ENCODE data around the gene CD46.

Gene CD46

DNA sequence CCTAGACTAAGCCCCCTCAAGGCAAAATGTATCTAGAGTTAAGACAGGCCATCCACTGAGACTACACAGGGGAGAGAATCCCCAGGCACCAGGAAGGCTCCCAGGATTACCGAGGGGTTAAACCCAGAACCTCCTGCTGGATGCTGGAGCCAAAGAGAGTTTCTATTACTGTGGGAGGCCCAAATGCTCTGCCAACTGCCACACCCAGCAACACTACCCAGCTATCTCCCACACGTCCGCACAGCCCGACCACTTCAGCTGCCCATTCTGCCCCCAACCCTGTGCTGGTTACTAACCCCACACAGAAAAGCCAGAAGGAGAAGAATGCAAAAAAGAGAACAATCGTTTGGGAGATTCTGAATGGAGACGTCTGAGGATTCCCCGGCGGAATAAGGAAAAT, 63.6 kb downstream of the CD46 start:
- TF ChIP-seq, protein P1, sequence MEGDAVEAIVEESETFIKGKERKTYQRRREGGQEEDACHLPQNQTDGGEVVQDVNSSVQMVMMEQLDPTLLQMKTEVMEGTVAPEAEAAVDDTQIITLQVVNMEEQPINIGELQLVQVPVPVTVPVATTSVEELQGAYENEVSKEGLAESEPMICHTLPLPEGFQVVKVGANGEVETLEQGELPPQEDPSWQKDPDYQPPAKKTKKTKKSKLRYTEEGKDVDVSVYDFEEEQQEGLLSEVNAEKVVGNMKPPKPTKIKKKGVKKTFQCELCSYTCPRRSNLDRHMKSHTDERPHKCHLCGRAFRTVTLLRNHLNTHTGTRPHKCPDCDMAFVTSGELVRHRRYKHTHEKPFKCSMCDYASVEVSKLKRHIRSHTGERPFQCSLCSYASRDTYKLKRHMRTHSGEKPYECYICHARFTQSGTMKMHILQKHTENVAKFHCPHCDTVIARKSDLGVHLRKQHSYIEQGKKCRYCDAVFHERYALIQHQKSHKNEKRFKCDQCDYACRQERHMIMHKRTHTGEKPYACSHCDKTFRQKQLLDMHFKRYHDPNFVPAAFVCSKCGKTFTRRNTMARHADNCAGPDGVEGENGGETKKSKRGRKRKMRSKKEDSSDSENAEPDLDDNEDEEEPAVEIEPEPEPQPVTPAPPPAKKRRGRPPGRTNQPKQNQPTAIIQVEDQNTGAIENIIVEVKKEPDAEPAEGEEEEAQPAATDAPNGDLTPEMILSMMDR (IDR thresholded peaks at IDR 0.05; ENCODE audit: borderline replicate concordance, control extremely low read depth, extremely low read depth, insufficient read depth, missing control alignments): no peak
- DNase-seq (ENCODE audit: low spot score): no peak
- in situ Hi-C loops (cut with MboI; ENCODE audit: low sequenced_read_pairs, unreplicated experiment): no loop called here

DNA sequence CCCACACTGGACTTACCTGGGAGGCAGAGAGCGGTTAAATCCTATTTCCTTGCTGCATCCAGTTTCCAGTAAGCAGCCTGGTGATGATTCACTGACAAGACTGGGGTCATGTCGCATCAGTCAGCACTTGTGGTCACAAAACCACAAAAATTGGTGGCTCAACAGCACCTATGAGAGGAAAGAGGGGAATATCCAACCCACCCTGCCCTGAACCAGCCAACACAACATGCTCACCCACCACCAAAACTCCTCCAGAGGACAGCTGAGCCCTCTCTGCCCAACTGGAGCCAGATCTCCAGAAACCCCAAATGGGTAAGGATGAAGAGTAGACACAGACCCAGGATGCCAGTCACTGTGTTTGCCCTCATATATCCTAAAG, 64.0 kb downstream of the CD46 start:
- in situ Hi-C loops (cut with MboI; ENCODE audit: low sequenced_read_pairs, unreplicated experiment): no loop called here
- DNase-seq (ENCODE audit: low spot score): no peak
- TF ChIP-seq, protein P1 (IDR thresholded peaks at IDR 0.05; ENCODE audit: borderline replicate concordance, control extremely low read depth, extremely low read depth, insufficient read depth, missing control alignments): no peak

DNA sequence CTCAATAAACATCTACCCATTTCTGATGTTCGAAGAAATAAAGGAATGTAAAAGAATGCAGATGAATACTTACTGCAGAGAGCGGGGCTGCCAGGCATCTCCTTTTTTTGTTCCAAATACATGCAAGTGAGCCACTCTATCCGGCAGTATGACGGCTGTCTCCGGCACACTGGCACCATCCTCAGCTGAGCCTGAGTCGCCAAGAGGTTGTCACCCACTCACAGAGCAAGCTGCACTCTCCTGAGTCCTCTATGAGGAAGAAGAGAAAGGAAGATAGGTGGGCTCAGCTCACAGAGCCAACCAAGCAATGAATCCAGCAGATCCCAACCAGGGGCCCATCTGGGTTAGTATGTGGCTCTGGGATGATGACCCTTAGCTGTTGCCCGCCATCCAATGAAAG, 65.3 kb downstream of the CD46 start:
- no peak for DNase-seq (ENCODE audit: low spot score)
- TF ChIP-seq, protein P1 (IDR thresholded peaks at IDR 0.05; ENCODE audit: borderline replicate concordance, control extremely low read depth, extremely low read depth, insufficient read depth, missing control alignments): no peak
- in situ Hi-C loops (cut with MboI; ENCODE audit: low sequenced_read_pairs, unreplicated experiment): no loop called here

DNA sequence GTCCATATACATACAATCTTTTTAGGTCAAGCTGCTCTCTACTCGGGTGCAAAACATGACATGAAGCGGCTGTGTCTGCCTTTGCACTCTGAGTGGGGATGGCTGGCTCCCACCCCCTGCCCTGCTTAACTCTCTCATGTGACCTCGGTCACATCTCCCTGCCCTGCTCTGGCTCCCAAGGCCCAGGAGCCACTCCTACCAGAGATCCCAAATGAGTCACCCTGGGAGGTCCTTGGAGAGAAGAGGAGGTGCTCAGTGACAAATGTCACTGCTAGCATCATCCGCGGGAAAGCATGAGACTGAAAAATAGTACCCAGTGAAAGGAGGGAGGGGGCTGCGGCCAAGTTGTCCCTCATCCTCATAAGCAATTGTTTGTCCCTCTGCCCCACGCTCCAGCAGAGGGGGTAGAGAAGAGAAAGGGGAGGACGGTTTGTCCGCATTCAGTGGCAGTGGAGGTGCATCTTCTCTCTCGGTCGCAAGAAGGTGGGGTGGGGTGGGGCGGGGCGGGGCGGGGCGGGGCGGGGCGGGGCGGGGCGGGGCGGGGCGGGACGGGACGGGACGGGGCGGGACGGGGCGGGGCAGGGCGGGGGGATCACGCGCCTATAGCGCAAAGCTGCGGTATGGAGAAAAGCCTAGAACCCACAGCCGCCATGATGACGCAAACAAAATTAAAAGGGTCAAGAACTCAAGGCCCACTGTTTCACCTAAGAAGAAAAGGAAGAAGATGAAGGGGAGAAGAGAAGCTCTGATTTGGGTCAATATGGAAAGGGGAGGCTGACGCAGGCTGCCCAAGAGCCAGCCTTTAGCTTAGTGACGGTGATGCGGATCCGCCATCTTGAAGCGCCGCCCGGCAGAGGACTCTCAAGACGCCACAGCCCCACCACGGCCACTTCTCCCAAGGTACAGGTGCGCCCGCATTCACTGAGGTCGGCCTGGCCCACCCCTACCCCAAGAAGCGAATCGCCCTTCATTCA, 66.2 kb downstream of the CD46 start:
- in situ Hi-C loops (cut with MboI; ENCODE audit: low sequenced_read_pairs, unreplicated experiment): no loop called here
- TF ChIP-seq, protein P1 (IDR thresholded peaks at IDR 0.05; ENCODE audit: borderline replicate concordance, control extremely low read depth, extremely low read depth, insufficient read depth, missing control alignments): no peak
- no peak for DNase-seq (ENCODE audit: low spot score)

DNA sequence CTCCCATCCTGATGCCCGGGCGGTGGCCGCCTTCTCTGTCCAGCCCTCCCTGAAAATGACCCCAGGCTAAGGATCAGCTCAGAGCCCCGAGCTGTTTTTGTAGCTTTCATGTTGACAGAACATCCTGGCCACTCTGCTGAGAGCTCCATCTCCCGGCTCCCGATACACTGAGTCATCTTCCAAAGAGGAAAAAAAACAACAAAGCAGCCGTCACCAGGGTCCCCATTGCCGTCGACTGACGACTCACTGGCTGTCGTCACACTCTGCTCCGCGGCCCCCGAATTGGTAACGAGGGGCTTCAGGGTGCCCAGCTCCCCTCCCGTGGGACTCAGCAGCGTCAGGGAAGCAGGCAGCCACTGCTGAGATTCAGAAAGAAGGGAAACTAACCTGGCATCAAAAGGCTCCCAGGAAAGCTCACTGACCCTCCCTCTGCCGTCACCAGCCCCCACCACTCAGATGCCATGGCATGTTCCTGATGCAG, 67.2 kb downstream of the CD46 start:
- no peak for DNase-seq (ENCODE audit: low spot score)
- in situ Hi-C loops (cut with MboI; ENCODE audit: low sequenced_read_pairs, unreplicated experiment): no loop called here
- TF ChIP-seq, protein P1 (IDR thresholded peaks at IDR 0.05; ENCODE audit: borderline replicate concordance, control extremely low read depth, extremely low read depth, insufficient read depth, missing control alignments): no peak

DNA sequence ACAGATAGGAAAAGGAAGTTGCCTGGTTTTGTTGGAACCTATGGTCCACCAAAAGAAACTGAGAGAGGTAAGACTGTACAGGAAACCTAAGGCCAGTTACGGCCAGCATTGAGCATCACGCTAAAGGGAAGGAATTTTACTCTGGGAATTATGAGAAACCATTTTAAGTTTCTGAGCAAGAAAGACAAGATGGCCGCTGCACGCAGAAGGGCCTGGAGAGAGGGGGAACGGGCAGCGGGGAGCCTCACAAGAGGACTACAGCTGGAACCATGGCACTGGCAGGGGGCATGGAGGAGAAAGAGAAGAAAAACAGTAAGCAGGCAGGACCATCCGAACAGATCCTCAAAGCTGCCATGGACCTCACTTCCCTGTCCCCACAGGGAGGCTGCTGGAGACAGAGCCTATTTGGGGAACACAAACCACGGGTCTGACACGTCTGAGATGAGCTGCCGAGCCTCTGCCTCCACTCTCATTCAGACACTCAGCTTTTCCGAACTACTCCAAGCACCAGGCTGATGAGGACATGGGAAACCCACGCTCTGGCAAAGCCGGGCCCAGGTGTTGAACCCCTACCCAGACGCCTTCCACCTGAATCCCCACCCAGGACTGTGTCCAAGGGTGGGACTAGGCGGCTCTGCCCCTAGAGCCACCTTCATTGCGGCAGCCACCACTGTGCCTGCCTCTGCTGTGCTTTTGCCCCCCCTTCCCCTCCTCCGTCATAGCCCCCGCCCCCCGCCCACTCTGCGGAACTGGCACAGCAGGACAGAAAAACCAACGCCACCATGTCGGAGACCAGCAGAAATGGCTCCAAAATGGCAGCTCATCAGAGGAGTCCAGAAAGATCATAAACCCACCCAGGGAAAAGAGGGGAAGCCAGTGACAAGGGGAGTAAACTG, 69.0 kb downstream of the CD46 start:
- in situ Hi-C loops (cut with MboI; ENCODE audit: low sequenced_read_pairs, unreplicated experiment): no loop called here
- DNase-seq (ENCODE audit: low spot score): no peak
- TF ChIP-seq, protein P1 (IDR thresholded peaks at IDR 0.05; ENCODE audit: borderline replicate concordance, control extremely low read depth, extremely low read depth, insufficient read depth, missing control alignments): no peak
